ENCODE data around the gene GPR179. TPM values are rescaled to one million over a fixed set of nuclear protein-coding genes. Genes with fewer than 3 reads are reported as not detected.

GPR179 gene, protein sequence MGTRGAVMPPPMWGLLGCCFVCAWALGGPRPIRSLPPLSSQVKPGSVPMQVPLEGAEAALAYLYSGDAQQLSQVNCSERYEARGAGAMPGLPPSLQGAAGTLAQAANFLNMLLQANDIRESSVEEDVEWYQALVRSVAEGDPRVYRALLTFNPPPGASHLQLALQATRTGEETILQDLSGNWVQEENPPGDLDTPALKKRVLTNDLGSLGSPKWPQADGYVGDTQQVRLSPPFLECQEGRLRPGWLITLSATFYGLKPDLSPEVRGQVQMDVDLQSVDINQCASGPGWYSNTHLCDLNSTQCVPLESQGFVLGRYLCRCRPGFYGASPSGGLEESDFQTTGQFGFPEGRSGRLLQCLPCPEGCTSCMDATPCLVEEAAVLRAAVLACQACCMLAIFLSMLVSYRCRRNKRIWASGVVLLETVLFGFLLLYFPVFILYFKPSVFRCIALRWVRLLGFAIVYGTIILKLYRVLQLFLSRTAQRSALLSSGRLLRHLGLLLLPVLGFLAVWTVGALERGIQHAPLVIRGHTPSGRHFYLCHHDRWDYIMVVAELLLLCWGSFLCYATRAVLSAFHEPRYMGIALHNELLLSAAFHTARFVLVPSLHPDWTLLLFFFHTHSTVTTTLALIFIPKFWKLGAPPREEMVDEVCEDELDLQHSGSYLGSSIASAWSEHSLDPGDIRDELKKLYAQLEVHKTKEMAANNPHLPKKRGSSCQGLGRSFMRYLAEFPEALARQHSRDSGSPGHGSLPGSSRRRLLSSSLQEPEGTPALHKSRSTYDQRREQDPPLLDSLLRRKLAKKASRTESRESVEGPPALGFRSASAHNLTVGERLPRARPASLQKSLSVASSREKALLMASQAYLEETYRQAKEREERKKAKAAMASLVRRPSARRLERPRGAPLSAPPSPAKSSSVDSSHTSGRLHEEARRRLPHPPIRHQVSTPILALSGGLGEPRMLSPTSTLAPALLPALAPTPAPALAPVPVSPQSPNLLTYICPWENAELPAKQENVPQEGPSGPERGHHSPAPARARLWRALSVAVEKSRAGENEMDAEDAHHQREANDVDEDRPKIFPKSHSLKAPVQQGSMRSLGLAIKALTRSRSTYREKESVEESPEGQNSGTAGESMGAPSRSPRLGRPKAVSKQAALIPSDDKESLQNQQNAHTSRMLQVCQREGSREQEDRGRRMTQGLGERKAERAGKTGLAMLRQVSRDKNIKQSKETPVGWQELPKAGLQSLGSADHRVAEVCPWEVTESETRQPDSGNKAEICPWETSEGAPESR (N-terminal part only)
- 0.27 and 0.41 TPM in 2 replicates for total RNA-seq
- long read RNA-seq = 0 reads

GRCh38 chr17:38343608-38344419, at the start of gene GPR179:
Gene GPR179 (minus strand): TSS chr17:38343956. CDS start chr17:38343789, 167 bp downstream.
- Mint-ChIP-seq H3K27ac (no peak within 1 kb of the TSS), H3K9me3 (ENCODE audit: low read depth) (no peaks in the 10 kb centered on the region), H3K27me3 (peaks cover 10% of the 10 kb centered on the region), H3K36me3 (ENCODE audit: insufficient read depth) (no peaks in the 10 kb centered on the region), H3K4me3 (ENCODE audit: low read depth) (no peak within 1 kb of the TSS), H3K4me1 (ENCODE audit: low read depth) (no peaks in the 10 kb centered on the region)
- DNase-seq (ENCODE audit: low spot score, unreplicated experiment) = no peak
- TF ChIP-seq, protein P1, sequence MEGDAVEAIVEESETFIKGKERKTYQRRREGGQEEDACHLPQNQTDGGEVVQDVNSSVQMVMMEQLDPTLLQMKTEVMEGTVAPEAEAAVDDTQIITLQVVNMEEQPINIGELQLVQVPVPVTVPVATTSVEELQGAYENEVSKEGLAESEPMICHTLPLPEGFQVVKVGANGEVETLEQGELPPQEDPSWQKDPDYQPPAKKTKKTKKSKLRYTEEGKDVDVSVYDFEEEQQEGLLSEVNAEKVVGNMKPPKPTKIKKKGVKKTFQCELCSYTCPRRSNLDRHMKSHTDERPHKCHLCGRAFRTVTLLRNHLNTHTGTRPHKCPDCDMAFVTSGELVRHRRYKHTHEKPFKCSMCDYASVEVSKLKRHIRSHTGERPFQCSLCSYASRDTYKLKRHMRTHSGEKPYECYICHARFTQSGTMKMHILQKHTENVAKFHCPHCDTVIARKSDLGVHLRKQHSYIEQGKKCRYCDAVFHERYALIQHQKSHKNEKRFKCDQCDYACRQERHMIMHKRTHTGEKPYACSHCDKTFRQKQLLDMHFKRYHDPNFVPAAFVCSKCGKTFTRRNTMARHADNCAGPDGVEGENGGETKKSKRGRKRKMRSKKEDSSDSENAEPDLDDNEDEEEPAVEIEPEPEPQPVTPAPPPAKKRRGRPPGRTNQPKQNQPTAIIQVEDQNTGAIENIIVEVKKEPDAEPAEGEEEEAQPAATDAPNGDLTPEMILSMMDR (IDR thresholded peaks at IDR 0.05; ENCODE audit: unreplicated experiment) = no peak

- Mint-ChIP-seq H3K36me3 (ENCODE audit: insufficient read depth) (peaks cover 6% of the 10 kb centered on the region), H3K9me3 (ENCODE audit: low read depth) (no peaks in the 10 kb centered on the region), H3K4me1 (ENCODE audit: low read depth) (no peaks in the 10 kb centered on the region), H3K27me3 (no peaks in the 10 kb centered on the region), H3K27ac (peak overlapping the region; percentile 76), H3K4me3 (ENCODE audit: low read depth) (no peak overlapping the region)
- TF ChIP-seq, protein P1 (IDR thresholded peaks at IDR 0.05; ENCODE audit: unreplicated experiment) = no peak
- no peak for DNase-seq (ENCODE audit: low spot score, unreplicated experiment)
These were observed 35.7 kb upstream of the GPR179 start for GRCh38 chr17:38379448-38379847.

- Mint-ChIP-seq H3K27ac (no peak overlapping the region), H3K9me3 (ENCODE audit: low read depth) (no peaks in the 10 kb centered on the region), H3K27me3 (no peaks in the 10 kb centered on the region), H3K36me3 (ENCODE audit: insufficient read depth) (peaks cover 20% of the 10 kb centered on the region), H3K4me3 (ENCODE audit: low read depth) (no peak overlapping the region), H3K4me1 (ENCODE audit: low read depth) (no peaks in the 10 kb centered on the region)
- DNase-seq (ENCODE audit: low spot score, unreplicated experiment) = no peak
- TF ChIP-seq, protein P1 (IDR thresholded peaks at IDR 0.05; ENCODE audit: unreplicated experiment) = no peak
These were observed 25.5 kb upstream of the GPR179 start for GRCh38 chr17:38369124-38369886.

GRCh38 chr17:38364741-38365140, 21.0 kb upstream of the GPR179 start:
- DNase-seq (ENCODE audit: low spot score, unreplicated experiment) = no peak
- Mint-ChIP-seq H3K27ac (no peak overlapping the region), H3K9me3 (ENCODE audit: low read depth) (no peaks in the 10 kb centered on the region), H3K36me3 (ENCODE audit: insufficient read depth) (peaks cover 15% of the 10 kb centered on the region), H3K4me1 (ENCODE audit: low read depth) (no peaks in the 10 kb centered on the region), H3K4me3 (ENCODE audit: low read depth) (no peak overlapping the region), H3K27me3 (no peaks in the 10 kb centered on the region)
- TF ChIP-seq, protein P1 (IDR thresholded peaks at IDR 0.05; ENCODE audit: unreplicated experiment) = no peak

Data from progenitor cell of endocrine pancreas (in vitro differentiated cells).